Vagina (tissue), 2 donors: Measurements from ENCODE around the gene STT3B.

ENCODE experiments used
- POLR2A ChIP-seq, 2 donors: fragments of 450-650 bp; IDR thresholded peaks; one replicate each; pipeline ENCODE4 v1.6.1; 2017; ENCODE audit warnings: antibody characterized with exemption in 2 of 2, mild to moderate bottlenecking in 2 of 2, moderate library complexity in 2 of 2
- TF ChIP-seq, protein P1 (sequence below), 3 experiments: fragments of 450-650 bp in 2 of 3; fragments of 200-600 bp in 1 of 3; sonication (generic) in 1 of 3; IDR thresholded peaks; one replicate each; pipeline ENCODE4 v1.5.1; 2017 to 2019; ENCODE audit warnings: antibody characterized with exemption in 3 of 3, mild to moderate bottlenecking in 2 of 3, moderate library complexity in 2 of 3

DNA sequence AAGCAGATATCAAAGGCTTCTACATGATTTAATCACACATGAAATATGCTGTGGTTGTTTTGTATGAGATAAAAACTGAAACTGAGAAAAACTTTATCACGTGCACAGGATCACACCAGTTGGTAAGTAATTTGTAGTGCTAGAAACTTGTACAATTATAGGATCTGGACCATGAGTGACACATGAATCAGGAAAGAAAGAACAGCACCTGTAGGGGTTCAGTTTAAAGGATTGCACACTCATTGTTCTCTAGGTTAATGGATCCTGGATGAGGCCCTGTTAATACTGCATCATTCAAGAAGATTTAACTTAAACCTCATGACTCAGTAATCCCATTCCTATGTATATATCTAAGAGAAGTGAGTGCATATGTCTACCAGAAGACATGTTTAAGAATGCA lies 87.9 kb downstream of the STT3B start:
- no peak for TF ChIP-seq POLR2A (IDR thresholded peaks at IDR 0.05)
- TF ChIP-seq, protein P1, sequence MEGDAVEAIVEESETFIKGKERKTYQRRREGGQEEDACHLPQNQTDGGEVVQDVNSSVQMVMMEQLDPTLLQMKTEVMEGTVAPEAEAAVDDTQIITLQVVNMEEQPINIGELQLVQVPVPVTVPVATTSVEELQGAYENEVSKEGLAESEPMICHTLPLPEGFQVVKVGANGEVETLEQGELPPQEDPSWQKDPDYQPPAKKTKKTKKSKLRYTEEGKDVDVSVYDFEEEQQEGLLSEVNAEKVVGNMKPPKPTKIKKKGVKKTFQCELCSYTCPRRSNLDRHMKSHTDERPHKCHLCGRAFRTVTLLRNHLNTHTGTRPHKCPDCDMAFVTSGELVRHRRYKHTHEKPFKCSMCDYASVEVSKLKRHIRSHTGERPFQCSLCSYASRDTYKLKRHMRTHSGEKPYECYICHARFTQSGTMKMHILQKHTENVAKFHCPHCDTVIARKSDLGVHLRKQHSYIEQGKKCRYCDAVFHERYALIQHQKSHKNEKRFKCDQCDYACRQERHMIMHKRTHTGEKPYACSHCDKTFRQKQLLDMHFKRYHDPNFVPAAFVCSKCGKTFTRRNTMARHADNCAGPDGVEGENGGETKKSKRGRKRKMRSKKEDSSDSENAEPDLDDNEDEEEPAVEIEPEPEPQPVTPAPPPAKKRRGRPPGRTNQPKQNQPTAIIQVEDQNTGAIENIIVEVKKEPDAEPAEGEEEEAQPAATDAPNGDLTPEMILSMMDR (IDR thresholded peaks at IDR 0.05) = no peak
